SU-DHL-6 (cell line): ENCODE data around the gene DNAL4.
A peak's percentile ranks its signal among the peaks of the same experiment; 100 is the strongest.

ENCODE experiments used
- H2AFZ ChIP-seq: fragments of 200-600 bp; sonication (generic); 2 replicates; pipeline ENCODE4 v1.6.1; 2014; ENCODE audit warnings: low read depth, mild to moderate bottlenecking, moderate library complexity, mixed read lengths, antibody characterized with exemption, low read length; ENCODE audit not compliant: severe bottlenecking
- H3F3A ChIP-seq: fragments of 200-600 bp; shearing (Covaris generic); 2 replicates; pipeline ENCODE4 v1.6.0; 2016; ENCODE audit warnings: antibody characterized with exemption, mild to moderate bottlenecking; ENCODE audit not compliant: insufficient read depth
- H3K27ac ChIP-seq: fragments of 200-600 bp; sonication (generic); 2 replicates; pipeline ENCODE4 v1.5.1; 2016; ENCODE audit warnings: low read depth, mild to moderate bottlenecking, low read length, moderate library complexity, mixed read lengths
- H3K27me3 ChIP-seq: fragments of 200-600 bp; sonication (generic), shearing (Covaris generic); 2 replicates; pipeline ENCODE4 v1.6.0; 2014; ENCODE audit warnings: mild to moderate bottlenecking, low read length
- H3K36me3 ChIP-seq: fragments of 200-600 bp; sonication (generic); 2 replicates; pipeline ENCODE4 v1.6.1; 2014; ENCODE audit warnings: mild to moderate bottlenecking, low read length, mixed read lengths
- H3K4me2 ChIP-seq: fragments of 300-600, 200-600 bp; shearing (Covaris generic), sonication (generic); 2 replicates; pipeline ENCODE4 v1.6.0; 2014; ENCODE audit warnings: low read length, low read depth, mild to moderate bottlenecking; ENCODE audit not compliant: poor library complexity, severe bottlenecking
- H3K4me3 ChIP-seq: fragments of 200-600 bp; sonication (generic); 2 replicates; pipeline ENCODE4 v1.5.1; 2014; ENCODE audit warnings: antibody characterized with exemption, low read length, mild to moderate bottlenecking, mixed read lengths; ENCODE audit not compliant: insufficient read depth, poor library complexity, severe bottlenecking
- H3K79me2 ChIP-seq: fragments of 200-600 bp; sonication (generic); 2 replicates; pipeline ENCODE4 v1.6.1; 2014; ENCODE audit warnings: mild to moderate bottlenecking, low read length, moderate library complexity; ENCODE audit not compliant: insufficient read depth
- H3K9ac ChIP-seq: fragments of 200-600 bp; sonication (generic); 2 replicates; pipeline ENCODE4 v1.7.0; 2014; ENCODE audit warnings: mild to moderate bottlenecking, low read length
- H3K9me2 ChIP-seq: fragments of 200-600 bp; sonication (generic); replicated peaks from 2 replicates; pipeline ENCODE4 v1.6.1; 2014; ENCODE audit warnings: low read length; ENCODE audit not compliant: insufficient read depth
- H3K9me3 ChIP-seq: fragments of 200-600 bp; sonication (generic); 2 replicates; pipeline ENCODE4 v1.6.1; 2014; ENCODE audit warnings: low read length, mixed read lengths; ENCODE audit not compliant: insufficient read depth
- H4K20me1 ChIP-seq: fragments of 200-600 bp; sonication (generic); 2 replicates; pipeline ENCODE4 v1.6.1; 2014; ENCODE audit warnings: low read depth, mild to moderate bottlenecking, antibody characterized with exemption, low read length, moderate library complexity, mixed read lengths
- EZH2phosphoT487 ChIP-seq: fragments of 200-600 bp; sonication (generic), shearing (Covaris generic); conservative IDR thresholded peaks from 2 replicates; pipeline ENCODE4 v1.6.1; 2018; ENCODE audit warnings: mild to moderate bottlenecking, antibody characterized with exemption, low read length, moderate library complexity, mixed read lengths
- TF ChIP-seq, protein P1 (sequence below): fragments of 200-600 bp; sonication (generic); IDR thresholded peaks from one replicate; pipeline ENCODE4 v1.5.1; 2017; ENCODE audit warnings: antibody characterized with exemption, mild to moderate bottlenecking, low read length, moderate library complexity; ENCODE audit not compliant: insufficient read depth, poor library complexity, severe bottlenecking

The DNAL4 gene

DNA sequence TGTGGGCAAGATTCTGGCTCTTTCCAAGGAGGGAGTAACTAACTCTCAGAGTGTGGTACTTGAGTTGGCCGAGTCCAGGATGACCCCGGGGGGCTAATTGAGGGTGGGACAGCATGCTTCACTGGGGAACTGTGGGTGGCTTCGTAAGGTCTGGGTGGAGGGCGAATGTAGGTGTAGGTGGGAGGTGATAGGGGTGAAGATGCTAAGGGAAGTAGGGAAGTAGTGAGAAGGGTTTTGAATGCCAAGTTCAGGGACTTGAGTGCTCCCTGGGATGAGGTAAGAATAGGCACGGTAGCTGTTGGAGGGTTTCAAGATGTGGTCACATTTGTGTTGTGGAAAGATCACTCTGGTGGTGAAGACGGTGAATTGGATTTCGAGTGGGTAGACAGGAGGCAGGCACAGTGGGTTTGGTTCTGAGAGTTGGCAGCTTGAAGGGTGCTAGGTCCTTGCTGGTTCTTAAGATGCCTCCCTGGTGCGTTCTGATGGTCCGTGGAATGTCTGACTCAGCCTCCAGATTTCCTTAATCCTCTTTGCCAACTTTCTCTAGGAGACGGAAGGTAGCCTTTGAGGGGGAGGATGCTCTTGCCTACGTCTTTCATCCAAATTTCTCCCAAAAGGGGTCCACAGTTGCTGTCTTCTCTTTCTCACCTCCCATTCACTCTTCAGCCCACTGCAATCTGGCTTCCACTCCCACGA, 2.5 kb upstream of the DNAL4 start:
- no peak overlapping the region for H3K27ac ChIP-seq
- no peaks in the 10 kb centered on the region for H3K79me2 ChIP-seq
- no peak overlapping the region for H3K9ac ChIP-seq
- H4K20me1 ChIP-seq = no peaks in the 10 kb centered on the region
- TF ChIP-seq, protein P1, sequence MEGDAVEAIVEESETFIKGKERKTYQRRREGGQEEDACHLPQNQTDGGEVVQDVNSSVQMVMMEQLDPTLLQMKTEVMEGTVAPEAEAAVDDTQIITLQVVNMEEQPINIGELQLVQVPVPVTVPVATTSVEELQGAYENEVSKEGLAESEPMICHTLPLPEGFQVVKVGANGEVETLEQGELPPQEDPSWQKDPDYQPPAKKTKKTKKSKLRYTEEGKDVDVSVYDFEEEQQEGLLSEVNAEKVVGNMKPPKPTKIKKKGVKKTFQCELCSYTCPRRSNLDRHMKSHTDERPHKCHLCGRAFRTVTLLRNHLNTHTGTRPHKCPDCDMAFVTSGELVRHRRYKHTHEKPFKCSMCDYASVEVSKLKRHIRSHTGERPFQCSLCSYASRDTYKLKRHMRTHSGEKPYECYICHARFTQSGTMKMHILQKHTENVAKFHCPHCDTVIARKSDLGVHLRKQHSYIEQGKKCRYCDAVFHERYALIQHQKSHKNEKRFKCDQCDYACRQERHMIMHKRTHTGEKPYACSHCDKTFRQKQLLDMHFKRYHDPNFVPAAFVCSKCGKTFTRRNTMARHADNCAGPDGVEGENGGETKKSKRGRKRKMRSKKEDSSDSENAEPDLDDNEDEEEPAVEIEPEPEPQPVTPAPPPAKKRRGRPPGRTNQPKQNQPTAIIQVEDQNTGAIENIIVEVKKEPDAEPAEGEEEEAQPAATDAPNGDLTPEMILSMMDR = no peak
- no peak for TF ChIP-seq EZH2phosphoT487
- H3K27me3 ChIP-seq = no peaks in the 10 kb centered on the region
- H3F3A ChIP-seq = 0 out of 2 replicates have a peak, but pooled peaks cover 7% of the 10 kb centered on the region
- H3K9me2 ChIP-seq = no peaks in the 10 kb centered on the region
- H3K9me3 ChIP-seq = peaks cover 9% of the 10 kb centered on the region; the same call in 1 of the 2 replicates
- H3K4me2 ChIP-seq = no peak overlapping the region
- H2AFZ ChIP-seq = no peak overlapping the region
- H3K4me3 ChIP-seq = no peak overlapping the region
- H3K36me3 ChIP-seq = no peaks in the 10 kb centered on the region

DNA sequence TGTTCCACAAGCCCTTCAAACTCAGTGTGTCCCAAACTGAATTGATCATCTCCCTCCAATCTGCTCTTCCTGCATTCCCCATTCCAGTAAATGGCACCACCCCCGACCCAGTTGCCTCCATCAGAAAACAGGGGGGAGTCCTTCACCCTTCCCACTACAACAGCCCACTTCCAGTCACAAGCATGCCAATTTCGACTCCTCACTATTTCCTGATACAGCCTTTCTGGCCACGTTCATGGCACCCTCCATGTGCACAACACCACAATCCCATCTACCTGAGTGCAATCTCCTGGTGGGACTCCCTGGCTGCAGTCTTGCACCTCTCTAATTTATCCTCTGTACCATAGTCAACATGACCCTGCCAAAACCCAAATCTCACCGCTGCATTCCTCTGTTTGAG, 1.6 kb upstream of the DNAL4 start:
- H3K9me2 ChIP-seq = no peaks in the 10 kb centered on the region
- H3K27ac ChIP-seq = no peak overlapping the region
- H3K79me2 ChIP-seq = no peaks in the 10 kb centered on the region
- H2AFZ ChIP-seq = no peak overlapping the region
- H3F3A ChIP-seq = 0 out of 2 replicates have a peak, but pooled peaks cover 7% of the 10 kb centered on the region
- H3K4me2 ChIP-seq = no peak overlapping the region
- no peaks in the 10 kb centered on the region for H3K27me3 ChIP-seq
- peaks cover 9% of the 10 kb centered on the region; the same call in 1 of the 2 replicates for H3K9me3 ChIP-seq
- H3K9ac ChIP-seq = no peak overlapping the region
- no peaks in the 10 kb centered on the region for H4K20me1 ChIP-seq
- H3K36me3 ChIP-seq = no peaks in the 10 kb centered on the region
- TF ChIP-seq, protein P1 = no peak
- TF ChIP-seq EZH2phosphoT487 = no peak
- no peak overlapping the region for H3K4me3 ChIP-seq

DNA sequence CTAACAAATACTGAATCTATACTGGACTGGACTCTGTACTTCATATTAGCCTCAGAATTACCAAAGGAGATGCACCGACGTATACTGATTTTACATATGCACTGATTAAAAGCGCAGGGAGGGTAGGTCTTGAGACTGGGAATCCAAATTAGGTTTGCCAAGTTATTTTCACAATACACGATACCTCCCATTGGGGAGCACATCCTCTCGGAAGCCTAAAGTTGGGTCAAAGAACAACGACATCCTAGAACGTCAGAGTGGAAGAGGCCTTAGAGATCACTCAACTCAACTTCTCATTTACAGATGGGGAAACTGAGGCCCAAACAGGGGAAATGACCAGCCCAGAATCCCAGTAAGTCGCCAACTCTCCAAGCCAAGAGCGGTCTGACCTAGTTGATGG, 626 bp downstream of the DNAL4 start:
- H4K20me1 ChIP-seq = no peaks in the 10 kb centered on the region
- peak overlapping the region; percentile 56 for H3K4me2 ChIP-seq
- peak overlapping the region; percentile 57 for H3K4me3 ChIP-seq
- no peaks in the 10 kb centered on the region for H3K79me2 ChIP-seq
- H3K27ac ChIP-seq = no peak overlapping the region
- H2AFZ ChIP-seq = peak overlapping the region; percentile 68
- no peak for TF ChIP-seq EZH2phosphoT487
- TF ChIP-seq, protein P1 = no peak
- no peaks in the 10 kb centered on the region for H3K9me2 ChIP-seq
- no peaks in the 10 kb centered on the region for H3K9me3 ChIP-seq
- H3F3A ChIP-seq = 0 out of 2 replicates have a peak, but pooled peaks cover 7% of the 10 kb centered on the region
- peak overlapping the region; percentile 48 for H3K9ac ChIP-seq
- no peaks in the 10 kb centered on the region for H3K27me3 ChIP-seq
- H3K36me3 ChIP-seq = no peaks in the 10 kb centered on the region
